Endothelial cell of umbilical vein (primary cell): ENCODE measurements around the gene NOXA1. TPM values are rescaled to one million over a fixed set of nuclear protein-coding genes. Genes with fewer than 3 reads are reported as not detected.

Source experiments
- BruUV-seq: library from RNA; stranded (reverse); fragments of 400-500 nt; replicated peaks from 2 replicates; lab custom pipeline; 2021; lab: Mats Ljungman, UMichigan
- CTCF ChIA-PET: fragments of 300-600, 350-600 bp; sonication (Branson Sonifier 250); formaldehyde crosslinking; loops from one replicate; lab custom pipeline; 2021; ENCODE audit warnings: antibody characterized with exemption, inconsistent platforms; lab: Charles Lee
- POLR2A ChIA-PET: fragments of 300-600, 350-600 bp; sonication (Branson Sonifier 250); formaldehyde crosslinking; loops from one replicate; lab custom pipeline; 2021; ENCODE audit warnings: antibody characterized with exemption, inconsistent platforms; lab: Charles Lee
- DNase-seq: peaks from one replicate; pipeline ENCODE4 v3.0.0-alpha.2; 2011; ENCODE audit warnings: low read depth, low spot score
- FAIRE-seq: peaks from 2 replicates; lab custom pipeline; 2011; peaks lifted over from hg19 to GRCh38; lab: Jason Lieb, UNC
- H2AFZ ChIP-seq: 2 replicates; pipeline ENCODE4 v1.6.0; 2012; ENCODE audit warnings: low read depth, low read length, control low read depth, inconsistent platforms
- H3K27ac ChIP-seq: 2 replicates; pipeline ENCODE4 v1.5.1; 2011; ENCODE audit warnings: low read depth, mild to moderate bottlenecking, control low read depth, low read length, moderate library complexity; ENCODE audit not compliant: insufficient read depth
- H3K27me3 ChIP-seq, 2 experiments: 2 replicates each; pipeline versions ENCODE4 v1.6.0 to v1.6.1; 2011; ENCODE audit warnings: low read length in 2 of 2, mixed read lengths in 1 of 2; ENCODE audit not compliant: control insufficient read depth in 2 of 2, insufficient read depth in 2 of 2
- H3K36me3 ChIP-seq, 2 experiments: 2 replicates in 1 of 2; 3 replicates in 1 of 2; pipeline ENCODE4 v1.5.1; 2011; ENCODE audit warnings: low read length in 2 of 2, mild to moderate bottlenecking in 1 of 2, moderate library complexity in 1 of 2; ENCODE audit not compliant: control insufficient read depth in 2 of 2, insufficient read depth in 2 of 2; ENCODE audit errors: extremely low read depth in 1 of 2
- H3K4me1 ChIP-seq: 3 replicates; pipeline ENCODE4 v1.5.1; 2011; ENCODE audit warnings: mild to moderate bottlenecking, low read length; ENCODE audit not compliant: control insufficient read depth, insufficient read depth; ENCODE audit errors: extremely low read depth
- H3K4me2 ChIP-seq: 2 replicates; pipeline ENCODE4 v1.6.1; 2011; ENCODE audit warnings: low read length, control low read depth, mixed read lengths; ENCODE audit not compliant: insufficient read depth
- H3K4me3 ChIP-seq, 3 experiments: fragments of 200-600 bp in 1 of 3; sonication (generic), shearing (Covaris generic) in 1 of 3; replicated peaks in 1 of 3; 2 replicates each; pipeline ENCODE4 v1.5.1; 2011 to 2016; ENCODE audit warnings: control low read depth in 3 of 3, low read length in 3 of 3, mild to moderate bottlenecking in 2 of 3, inconsistent platforms in 1 of 3, low read depth in 1 of 3, moderate library complexity in 1 of 3; ENCODE audit not compliant: insufficient read depth in 1 of 3
- H3K79me2 ChIP-seq: 2 replicates; pipeline ENCODE4 v1.6.0; 2012; ENCODE audit warnings: low read length, inconsistent platforms; ENCODE audit not compliant: control insufficient read depth, insufficient read depth
- H3K9ac ChIP-seq: replicated peaks from 2 replicates; pipeline ENCODE3; 2011; ENCODE audit warnings: low read length, control low read depth; ENCODE audit not compliant: insufficient read depth; ENCODE audit errors: extremely low read depth
- H3K9me1 ChIP-seq: replicated peaks from 3 replicates; pipeline ENCODE4 v1.6.0; 2011; ENCODE audit warnings: mild to moderate bottlenecking, low read length; ENCODE audit not compliant: control insufficient read depth, insufficient read depth; ENCODE audit errors: extremely low read depth
- H3K9me3 ChIP-seq: replicated peaks from 2 replicates; pipeline ENCODE4 v1.5.1; 2012; ENCODE audit warnings: low read length, inconsistent platforms; ENCODE audit not compliant: control insufficient read depth, insufficient read depth
- H4K20me1 ChIP-seq: replicated peaks from 2 replicates; pipeline ENCODE3; 2011; ENCODE audit warnings: mild to moderate bottlenecking, low read length; ENCODE audit not compliant: control insufficient read depth, insufficient read depth; ENCODE audit errors: extremely low read depth
- CTCF ChIP-seq, 2 donors: IDR thresholded peaks; 1 replicate in 1 of 2; 2 replicates in 1 of 2; pipeline ENCODE4 v1.5.1; 2011; ENCODE audit warnings: low read length in 2 of 2, mild to moderate bottlenecking in 2 of 2, moderate library complexity in 2 of 2, control low read depth in 1 of 2, inconsistent platforms in 1 of 2, low read depth in 1 of 2; ENCODE audit not compliant: insufficient read depth in 1 of 2; ENCODE audit errors: extremely low read depth in 1 of 2
- EZH2 ChIP-seq: IDR thresholded peaks from 2 replicates; pipeline ENCODE4 v1.6.1; 2012; ENCODE audit warnings: borderline replicate concordance, low read depth, mild to moderate bottlenecking, moderate library complexity, low read length, inconsistent platforms; ENCODE audit not compliant: severe bottlenecking
- FOS ChIP-seq: IDR thresholded peaks from 2 replicates; pipeline ENCODE4 v1.6.1; 2011; ENCODE audit warnings: mild to moderate bottlenecking, low read length, moderate library complexity, borderline replicate concordance; ENCODE audit not compliant: insufficient read depth
- GATA2 ChIP-seq: IDR thresholded peaks from 2 replicates; pipeline ENCODE4 v1.7.0; 2011; ENCODE audit warnings: low read depth, mild to moderate bottlenecking, moderate library complexity, mixed read lengths, low read length; ENCODE audit not compliant: insufficient read length, insufficient read depth
- JUN ChIP-seq: IDR thresholded peaks from 2 replicates; pipeline ENCODE4 v1.6.1; 2011; ENCODE audit warnings: borderline replicate concordance, low read depth; ENCODE audit not compliant: insufficient read length, insufficient read depth
- MAX ChIP-seq: IDR thresholded peaks from 2 replicates; pipeline ENCODE4 v1.6.1; 2011; ENCODE audit not compliant: insufficient read depth, insufficient read length
- MYC ChIP-seq: IDR thresholded peaks from one replicate; pipeline ENCODE4 v1.6.1; 2011; ENCODE audit warnings: mild to moderate bottlenecking, low read depth, low read length
- POLR2A ChIP-seq: IDR thresholded peaks from 2 replicates; pipeline ENCODE4 v1.6.1; 2012; ENCODE audit warnings: low read depth, mild to moderate bottlenecking, control low read depth, low read length
- POLR2AphosphoS5 ChIP-seq: IDR thresholded peaks from 2 replicates; pipeline ENCODE4 v1.6.1; 2012; ENCODE audit warnings: low read depth, mild to moderate bottlenecking, control low read depth, low read length, moderate library complexity; ENCODE audit not compliant: insufficient read depth
- dilution Hi-C: fragments of 300-500 bp; cut with MboI; formaldehyde crosslinking; loops from one replicate; pipeline ENCODE4 v1.15.0; 2019; ENCODE audit warnings: low sequenced_read_pairs; ENCODE audit not compliant: extremely low pct_ligation_motif_present
- intact Hi-C: fragments of 100-400 bp; cut with micrococcal nuclease; formaldehyde crosslinking; loops from one replicate; pipeline ENCODE4 v1.10.0; 2022
- polyA plus RNA-seq, 4 experiments: library from polyadenylated mRNA; depleted of rRNA in 3 of 4; stranded (reverse) in 3 of 4; unstranded in 1 of 4; fragments of >200 nt; gene quantifications; 2 replicates each; pipeline versions ENCODE4 v1.2.1 to v1.2.3, GENCODE V29; 2011 to 2012; ENCODE audit warnings: missing spikeins in 1 of 4
- total RNA-seq: library from RNA; stranded (reverse); gene quantifications from 2 replicates; pipeline ENCODE4 v1.2.3, GENCODE V29; 2021

The NOXA1 gene
- total and polyA plus RNA-seq, 2 donors (not counting 3 experiments of a cell fraction or from before 2014, with no cell fraction given) = 0.40 to 0.91 TPM

GRCh38 chr9:137456061-137456863, 33.1 kb downstream of the NOXA1 start:
- dilution Hi-C loops = no loop called here
- no peaks in the 10 kb centered on the region for H3K9me3 ChIP-seq
- no peak overlapping the region for H3K4me3 ChIP-seq
- intact Hi-C loops = no loop called here
- CTCF ChIA-PET = no interaction called here
- BruUV-seq = no TSS peak
- H4K20me1 ChIP-seq = no peaks in the 10 kb centered on the region
- DNase-seq = no peak
- H3K36me3 ChIP-seq = peaks cover 0 to 4% of the 10 kb centered on the region in 2 experiments
- peaks cover 11% of the 10 kb centered on the region for H3K4me1 ChIP-seq
- TF ChIP-seq FOS (no peak), POLR2AphosphoS5 (no peak), POLR2A (no peak), EZH2 (no peak), CTCF (IDR thresholded peaks at IDR 0.05; ENCODE audit: extremely low read depth in 1 of 2, insufficient read depth in 1 of 2, low read depth in 1 of 2, low read length in 2 of 2) (no peak), JUN (no peak), GATA2 (no peak), MAX (no peak), MYC (no peak)
- H3K9ac ChIP-seq = no peak overlapping the region
- no peak overlapping the region for H2AFZ ChIP-seq
- no peaks in the 10 kb centered on the region for H3K27me3 ChIP-seq
- H3K27ac ChIP-seq = no peak overlapping the region
- no peak overlapping the region for H3K4me2 ChIP-seq
- FAIRE-seq = no peak
- H3K79me2 ChIP-seq = peaks cover 9% of the 10 kb centered on the region
- H3K9me1 ChIP-seq = no peaks in the 10 kb centered on the region
- POLR2A ChIA-PET = no interaction called here
